Neural cell (in vitro differentiated cells): ENCODE results near the gene SLC6A1. TPM values are rescaled to one million over a fixed set of nuclear protein-coding genes. Genes with fewer than 3 reads are reported as not detected.

Source experiments
- H2AFZ ChIP-seq: fragments of 200-600, 300-800 bp; sonication (generic), shearing (Covaris generic); 2 replicates; pipeline ENCODE4 v1.6.0; 2014; ENCODE audit warnings: low read depth, mild to moderate bottlenecking, antibody characterized with exemption, low read length, moderate library complexity
- H3F3A ChIP-seq: fragments of 200-600 bp; shearing (Covaris generic); 2 replicates; pipeline ENCODE4 v1.6.1; 2016; ENCODE audit warnings: mild to moderate bottlenecking, moderate library complexity, mixed read lengths, antibody characterized with exemption, low read length; ENCODE audit not compliant: insufficient read depth, poor library complexity, severe bottlenecking
- H3K27ac ChIP-seq: fragments of 200-600, 300-800 bp; sonication (generic), shearing (Covaris generic); 2 replicates; pipeline ENCODE4 v1.5.1; 2014; ENCODE audit warnings: mild to moderate bottlenecking, low read length, moderate library complexity
- H3K27me3 ChIP-seq: fragments of 300-800, 200-600 bp; sonication (generic), shearing (Covaris generic); 2 replicates; pipeline ENCODE4 v1.6.0; 2014; ENCODE audit warnings: mild to moderate bottlenecking, low read depth, low read length, moderate library complexity; ENCODE audit not compliant: insufficient read depth
- H3K36me3 ChIP-seq: fragments of 300-800, 200-600 bp; sonication (generic), shearing (Covaris generic); 2 replicates; pipeline ENCODE4 v1.5.1; 2014; ENCODE audit warnings: mild to moderate bottlenecking, antibody characterized with exemption, low read length, moderate library complexity; ENCODE audit not compliant: insufficient read depth
- H3K4me2 ChIP-seq: fragments of 300-800, 200-600 bp; sonication (generic), shearing (Covaris generic); 2 replicates; pipeline ENCODE4 v1.6.0; 2014; ENCODE audit warnings: mild to moderate bottlenecking, low read length
- H3K4me3 ChIP-seq: fragments of 300-800, 200-600 bp; sonication (generic), shearing (Covaris generic); 2 replicates; pipeline ENCODE4 v1.5.1; 2014; ENCODE audit warnings: mild to moderate bottlenecking, low read length, moderate library complexity
- H3K79me2 ChIP-seq: fragments of 200-600 bp; shearing (Covaris generic); replicated peaks from 2 replicates; pipeline ENCODE4 v1.6.0; 2014; ENCODE audit warnings: mild to moderate bottlenecking, low read length, moderate library complexity; ENCODE audit not compliant: insufficient read depth
- H3K9ac ChIP-seq: fragments of 300-800, 200-600 bp; sonication (generic), shearing (Covaris generic); 2 replicates; pipeline ENCODE4 v1.6.1; 2016; ENCODE audit warnings: mild to moderate bottlenecking, low read length, mixed read lengths
- H3K9me2 ChIP-seq: fragments of 200-600 bp; shearing (Covaris generic); 2 replicates; pipeline ENCODE4 v1.6.1; 2016; ENCODE audit warnings: mild to moderate bottlenecking, low read length, mixed read lengths; ENCODE audit not compliant: insufficient read depth
- H3K9me3 ChIP-seq: fragments of 200-600, 300-800 bp; sonication (generic), shearing (Covaris generic); 2 replicates; pipeline ENCODE4 v1.6.1; 2016; ENCODE audit warnings: mild to moderate bottlenecking, mixed run types, low read length, moderate library complexity, mixed read lengths
- H4K20me1 ChIP-seq: fragments of 200-600 bp; shearing (Covaris generic); 2 replicates; pipeline ENCODE4 v1.6.1; 2016; ENCODE audit warnings: mild to moderate bottlenecking, mixed run types; ENCODE audit not compliant: insufficient read depth
- CTCF ChIP-seq: fragments of 450-650 bp; IDR thresholded peaks from 2 replicates; pipeline ENCODE4 v1.5.1; 2014; ENCODE audit warnings: antibody characterized with exemption, mild to moderate bottlenecking, moderate library complexity; ENCODE audit not compliant: poor library complexity, severe bottlenecking
- EP300 ChIP-seq: fragments of 450-650 bp; conservative IDR thresholded peaks from 2 replicates; pipeline ENCODE4 v1.6.1; 2014; ENCODE audit warnings: antibody characterized with exemption, mild to moderate bottlenecking, moderate library complexity; ENCODE audit not compliant: poor library complexity, severe bottlenecking
- EZH2 ChIP-seq: fragments of 200-600, 300-800 bp; shearing (Covaris generic), sonication (generic); IDR thresholded peaks from 2 replicates; pipeline ENCODE4 v1.6.1; 2014; ENCODE audit warnings: antibody characterized with exemption, low read length, borderline replicate concordance, mild to moderate bottlenecking; ENCODE audit not compliant: insufficient read depth, poor library complexity, severe bottlenecking
- MXI1 ChIP-seq: fragments of 450-650 bp; conservative IDR thresholded peaks from 2 replicates; pipeline ENCODE4 v1.6.1; 2014; ENCODE audit warnings: antibody characterized with exemption, mild to moderate bottlenecking; ENCODE audit not compliant: poor library complexity, severe bottlenecking
- POLR2AphosphoS5 ChIP-seq: IDR thresholded peaks from 2 replicates; pipeline ENCODE4 v1.6.1; 2012
- RAD21 ChIP-seq: fragments of 450-650 bp; conservative IDR thresholded peaks from 2 replicates; pipeline ENCODE4 v1.6.1; 2014; ENCODE audit warnings: antibody characterized with exemption, mild to moderate bottlenecking, moderate library complexity
- REST ChIP-seq: IDR thresholded peaks from 2 replicates; pipeline ENCODE4 v1.6.1; 2012; ENCODE audit warnings: borderline replicate concordance
- SMC3 ChIP-seq: fragments of 450-650 bp; conservative IDR thresholded peaks from 2 replicates; pipeline ENCODE4 v1.6.1; 2014; ENCODE audit warnings: antibody characterized with exemption, mild to moderate bottlenecking, moderate library complexity; ENCODE audit not compliant: poor library complexity
- TAF1 ChIP-seq: IDR thresholded peaks from 2 replicates; pipeline ENCODE4 v1.6.1; 2012; ENCODE audit warnings: low read depth
- polyA plus RNA-seq: library from polyadenylated mRNA; depleted of rRNA; stranded (reverse); fragments of >200 nt; gene quantifications from 2 replicates; pipeline ENCODE4 v1.2.3, GENCODE V29; 2014

SLC6A1 gene
- polyA plus RNA-seq, 1 donor from 2014 or later, result 43.2 TPM

- H3K79me2 ChIP-seq, result no peaks in the 10 kb centered on the region
- no peak overlapping the region for H3K4me2 ChIP-seq
- peaks cover 4% of the 10 kb centered on the region for H3K9me3 ChIP-seq
- no peak overlapping the region for H3K27ac ChIP-seq
- TF ChIP-seq CTCF (no peak), EZH2 (no peak), POLR2AphosphoS5 (no peak), EP300 (no peak), REST (no peak), RAD21 (no peak), MXI1 (no peak), SMC3 (no peak), TAF1 (no peak)
- H2AFZ ChIP-seq, result no peak overlapping the region
- no peak overlapping the region for H3K9ac ChIP-seq
- H3K4me3 ChIP-seq, result no peak overlapping the region
- no peaks in the 10 kb centered on the region for H3K27me3 ChIP-seq
- no peaks in the 10 kb centered on the region for H3K36me3 ChIP-seq
- no peaks in the 10 kb centered on the region for H3K9me2 ChIP-seq
- H3F3A ChIP-seq, result no peaks in the 10 kb centered on the region
- no peaks in the 10 kb centered on the region for H4K20me1 ChIP-seq
Measured at GRCh38 chr3:11071096-11071755, 78.7 kb downstream of the SLC6A1 start.

GRCh38 chr3:11072631-11073030 lies 80.1 kb downstream of the SLC6A1 start:
- Histone ChIP-seq H3K9ac (no peak overlapping the region), H3K4me3 (no peak overlapping the region), H3K4me2 (no peak overlapping the region), H3K27me3 (no peaks in the 10 kb centered on the region), H3K79me2 (no peaks in the 10 kb centered on the region), H2AFZ (no peak overlapping the region), H3K9me2 (no peaks in the 10 kb centered on the region), H3K27ac (no peak overlapping the region), H3K36me3 (no peaks in the 10 kb centered on the region), H3F3A (no peaks in the 10 kb centered on the region), H4K20me1 (no peaks in the 10 kb centered on the region), H3K9me3 (peaks cover 2% of the 10 kb centered on the region)
- no peak for TF ChIP-seq EZH2
- TF ChIP-seq MXI1, result no peak
